ENCODE results near the gene ARHGEF7. TPM values are rescaled to one million over a fixed set of nuclear protein-coding genes. Genes with fewer than 3 reads are reported as not detected.

The ARHGEF7 gene
- total RNA-seq, 1 donor from 2014 or later = 50.6 TPM

GRCh38 chr13:111337741-111338140 is 222.6 kb downstream of the ARHGEF7 start:
- ATAC-seq = no peak
- intact Hi-C loops (cut with DNase I) = no loop called here
- no peak for DNase-seq (ENCODE audit: missing footprints)

- ATAC-seq = no peak
- peak; percentile 39 for DNase-seq (ENCODE audit: missing footprints)
- intact Hi-C loops (cut with DNase I) = no loop called here
Observed at GRCh38 chr13:111338841-111339240, 223.7 kb downstream of the ARHGEF7 start.

- DNase-seq (ENCODE audit: missing footprints) = no peak
- intact Hi-C loops (cut with DNase I) = no loop called here
- no peak for ATAC-seq
Observed at GRCh38 chr13:111339366-111340143, 224.4 kb downstream of the ARHGEF7 start.

GRCh38 chr13:111341886-111342285 is 226.8 kb downstream of the ARHGEF7 start:
- ATAC-seq (no peak), DNase-seq (ENCODE audit: missing footprints) (no peak)
- intact Hi-C loops (cut with DNase I) = no loop called here

DNA sequence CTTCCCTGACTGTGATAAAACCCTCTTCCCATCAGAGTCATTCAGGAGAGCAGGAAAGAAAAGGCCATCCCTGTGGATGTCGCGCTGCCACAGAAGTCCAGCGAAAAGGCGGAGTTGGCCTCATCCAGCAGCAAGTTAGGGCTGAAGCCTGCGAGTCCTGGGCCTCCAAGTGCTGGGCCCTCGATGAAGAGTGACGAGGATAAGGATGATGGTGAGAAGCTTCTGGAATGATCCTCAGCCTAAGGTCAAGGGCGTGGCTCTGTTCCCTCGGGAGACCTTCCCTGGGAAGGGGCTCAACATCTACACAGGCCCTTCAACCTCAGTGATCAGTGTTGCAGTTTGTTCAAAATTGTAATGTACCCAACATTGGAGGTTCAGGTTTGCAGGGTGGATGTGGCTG is 227.6 kb downstream of the ARHGEF7 start:
- ATAC-seq (no peak), DNase-seq (ENCODE audit: missing footprints) (no peak)
- intact Hi-C loops (cut with DNase I) = no loop called here

DNA sequence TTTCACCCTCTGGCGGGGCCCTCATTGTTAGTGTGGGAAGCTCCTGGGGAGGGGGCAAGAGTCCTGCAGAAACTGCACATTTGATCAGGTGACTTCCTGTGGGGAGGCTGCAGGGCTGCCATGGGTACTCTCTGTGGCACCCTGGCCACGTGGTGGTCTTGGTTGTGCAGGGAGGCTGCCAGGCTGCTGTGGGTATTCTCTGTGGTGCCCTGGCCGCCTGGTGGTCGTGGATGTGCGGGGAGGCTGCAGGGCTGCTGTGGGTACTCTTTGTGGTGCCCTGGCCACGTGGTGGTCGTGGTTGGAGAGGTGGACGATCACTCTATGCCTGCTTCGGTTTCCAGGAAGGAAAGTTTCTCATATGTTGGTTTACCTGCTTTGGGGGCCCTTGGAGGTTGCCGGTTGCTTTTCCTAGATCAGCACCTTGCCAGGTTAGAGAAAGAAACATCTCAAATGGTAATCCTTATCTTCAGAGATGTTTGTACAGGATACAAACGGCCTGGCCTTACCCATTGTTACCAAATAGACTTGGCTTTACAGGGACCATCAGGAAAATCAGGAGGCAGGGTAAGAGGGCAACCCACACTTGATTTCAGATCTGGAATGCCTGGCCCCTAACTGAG is 228.2 kb downstream of the ARHGEF7 start:
- DNase-seq (ENCODE audit: missing footprints) (no peak), ATAC-seq (no peak)
- intact Hi-C loops (cut with DNase I) = no loop called here

DNA sequence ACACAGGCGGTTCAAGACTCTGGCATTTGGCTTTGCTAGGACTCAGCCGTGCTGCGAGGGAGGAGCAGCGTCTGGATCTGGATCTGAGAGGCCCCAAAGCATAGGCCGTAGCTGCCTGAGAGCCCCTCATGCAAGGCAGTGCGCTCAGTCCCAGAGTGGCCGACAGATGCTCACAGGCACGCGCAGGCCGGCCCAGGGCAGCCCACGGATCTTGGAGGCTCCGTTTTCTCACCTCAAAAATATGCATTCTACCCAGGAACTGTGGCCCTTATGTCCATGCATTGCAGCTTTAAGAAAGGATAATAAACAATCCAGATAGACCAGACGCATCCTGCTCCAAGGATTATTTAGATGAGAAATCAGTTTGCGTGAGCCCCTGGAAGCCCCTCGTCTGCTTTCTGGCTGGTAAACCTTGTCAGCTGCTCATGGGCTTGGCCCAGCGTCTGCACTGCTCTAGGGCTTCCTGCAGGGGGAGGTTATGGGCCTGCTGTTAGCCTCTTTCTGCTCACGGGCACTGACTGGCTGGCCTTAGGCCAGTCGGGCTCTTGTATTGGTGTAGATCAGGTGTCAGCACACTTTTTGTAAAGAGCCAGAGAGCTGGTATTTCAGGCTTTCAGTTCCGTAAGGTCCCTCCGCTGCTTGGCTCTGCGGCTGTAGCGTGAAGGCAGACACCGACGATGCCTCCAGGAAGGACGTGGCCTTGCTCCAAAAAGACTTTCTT is 229.5 kb downstream of the ARHGEF7 start:
- peak; percentile 83 for ATAC-seq
- intact Hi-C loops (cut with DNase I) = no loop called here
- DNase-seq (ENCODE audit: missing footprints) = no peak

- intact Hi-C loops (cut with DNase I) = no loop called here
- ATAC-seq (no peak), DNase-seq (ENCODE audit: missing footprints) (no peak)
Observed at GRCh38 chr13:111345682-111346081, 230.6 kb downstream of the ARHGEF7 start.

DNA sequence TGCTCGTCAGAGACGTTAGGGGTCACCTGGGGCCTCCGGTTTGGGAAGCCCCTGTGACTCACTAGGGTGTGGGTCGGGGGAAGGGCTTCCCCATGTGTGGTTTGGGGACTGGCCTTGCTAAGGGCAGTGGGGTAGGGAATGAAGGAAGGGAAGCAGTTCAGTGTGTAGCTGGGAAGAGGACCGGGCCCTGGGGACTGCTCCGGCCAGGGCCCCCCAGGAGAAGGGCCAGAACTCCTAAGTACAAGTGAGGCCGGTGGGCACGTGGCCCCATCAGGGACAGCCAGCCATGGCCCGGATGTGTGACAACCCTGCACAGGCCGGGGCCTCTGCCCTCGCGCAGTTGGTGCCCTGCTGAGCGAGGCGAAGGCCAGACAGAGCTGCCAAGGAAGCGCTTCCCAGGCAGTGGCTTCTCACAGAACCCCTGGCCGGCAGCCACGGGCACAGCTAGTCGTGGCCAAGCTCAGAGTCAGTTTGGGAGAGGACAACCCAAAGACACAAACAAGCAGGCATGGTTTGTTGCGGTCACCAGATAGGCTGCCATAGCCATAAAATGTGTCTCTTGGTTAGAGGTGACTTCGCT is 231.1 kb downstream of the ARHGEF7 start:
- peak; percentile 76 for ATAC-seq
- DNase-seq (ENCODE audit: missing footprints) = no peak
- intact Hi-C loops (cut with DNase I) = no loop called here

- intact Hi-C loops (cut with DNase I) = no loop called here
- DNase-seq (ENCODE audit: missing footprints) = no peak
- no peak for ATAC-seq
Observed at GRCh38 chr13:111347438-111347837, 232.3 kb downstream of the ARHGEF7 start.

DNA sequence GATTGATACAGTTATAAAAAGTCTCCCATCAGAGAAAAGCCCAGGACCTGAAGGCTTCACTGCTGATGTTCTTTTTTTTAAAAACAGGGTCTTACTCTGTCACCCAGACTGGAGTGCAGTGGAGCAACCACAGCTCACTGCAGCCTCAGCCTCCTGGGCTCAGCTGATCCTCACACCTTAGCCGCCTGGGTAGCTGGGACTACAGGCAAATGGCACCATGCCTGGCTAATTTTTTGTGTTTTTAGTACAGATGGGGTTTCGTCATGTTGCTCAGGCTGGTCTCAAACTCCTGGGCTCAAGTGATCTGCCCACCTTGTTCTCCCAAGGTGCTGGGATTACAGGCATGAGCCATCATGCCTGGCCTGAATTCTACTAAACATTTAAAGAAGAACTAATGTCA is 238.4 kb downstream of the ARHGEF7 start:
- ATAC-seq (no peak), DNase-seq (ENCODE audit: missing footprints) (no peak)
- intact Hi-C loops (cut with DNase I) = no loop called here

DNA sequence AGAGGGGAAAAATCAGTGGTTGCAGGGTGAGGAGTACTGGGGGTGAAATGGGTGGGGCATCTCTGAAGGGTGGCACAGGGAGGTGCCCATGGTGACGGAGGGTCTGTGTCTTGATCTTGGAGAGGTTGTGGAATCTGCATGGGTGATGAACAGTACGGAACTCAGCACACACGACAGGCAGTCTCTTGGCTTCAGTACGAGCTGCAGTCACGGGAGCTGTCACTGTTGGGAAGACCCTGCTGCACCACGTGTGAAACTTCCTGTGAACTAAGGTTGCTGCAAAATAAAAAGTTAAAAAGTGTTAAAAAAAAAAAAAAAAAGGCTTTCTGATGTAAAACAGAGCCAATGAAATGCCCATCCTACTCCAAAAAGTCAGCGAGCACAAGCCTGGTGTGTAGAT is 239.7 kb downstream of the ARHGEF7 start:
- intact Hi-C loops (cut with DNase I) = no loop called here
- ATAC-seq (no peak), DNase-seq (ENCODE audit: missing footprints) (no peak)

Other genes starting within 250 kb of the ARHGEF7 start
- 48.6 TPM for gene ANKRD10, start 200.2 kb upstream of the ARHGEF7 start, total RNA-seq
- gene TEX29, start 205.3 kb downstream of the ARHGEF7 start, total RNA-seq = not detected

All from Right ventricle myocardium inferior (tissue), 1 donor.